H1 (cell line): ENCODE results near the gene EMP2. TPM values are rescaled to one million over a fixed set of nuclear protein-coding genes. Genes with fewer than 3 reads are reported as not detected.

Experiments
- CTCF ChIA-PET: fragments of 300-600 bp; sonication (Branson Sonifier 250); formaldehyde crosslinking; loops from one replicate; lab custom pipeline; 2021; ENCODE audit not compliant: partially characterized antibody; lab: Charles Lee
- POLR2A ChIA-PET: fragments of 300-600 bp; sonication (Branson Sonifier 250); formaldehyde crosslinking; loops from one replicate; lab custom pipeline; 2021; ENCODE audit warnings: inconsistent platforms; ENCODE audit not compliant: partially characterized antibody; lab: Charles Lee
- DNase-seq, 2 experiments: peaks; one replicate each; pipeline versions ENCODE4 v3.0.0 to v3.0.0-alpha.2; 2010 to 2022; ENCODE audit warnings: low spot score in 2 of 2, low read depth in 1 of 2, mixed read lengths in 1 of 2
- FAIRE-seq: peaks from 2 replicates; lab custom pipeline; 2011; peaks lifted over from hg19 to GRCh38; lab: Jason Lieb, UNC
- H2AFZ ChIP-seq: 2 replicates; pipeline ENCODE4 v1.8.1; 2012; ENCODE audit warnings: low read length, inconsistent platforms
- H2AK5ac ChIP-seq: 2 replicates; pipeline ENCODE4 v1.6.1; 2013; ENCODE audit warnings: low read depth, low read length
- H2BK120ac ChIP-seq: replicated peaks from 2 replicates; pipeline ENCODE3; 2013; ENCODE audit warnings: low read depth, low read length, inconsistent platforms
- H2BK12ac ChIP-seq: 2 replicates; pipeline ENCODE4 v1.6.1; 2013; ENCODE audit warnings: low read depth, low read length
- H2BK15ac ChIP-seq: 2 replicates; pipeline ENCODE4 v1.6.1; 2013; ENCODE audit warnings: low read length
- H2BK20ac ChIP-seq: 2 replicates; pipeline ENCODE4 v1.6.1; 2013; ENCODE audit warnings: low read length
- H2BK5ac ChIP-seq: 2 replicates; pipeline ENCODE4 v1.6.1; 2013; ENCODE audit warnings: low read depth, low read length
- H3K14ac ChIP-seq: 2 replicates; pipeline ENCODE4 v1.6.1; 2013; ENCODE audit warnings: inconsistent platforms; ENCODE audit not compliant: insufficient read length
- H3K18ac ChIP-seq: 2 replicates; pipeline ENCODE4 v1.6.1; 2013; ENCODE audit warnings: low read length; ENCODE audit errors: extremely low read depth
- H3K23ac ChIP-seq: 2 replicates; pipeline ENCODE4 v1.6.1; 2013; ENCODE audit warnings: inconsistent platforms; ENCODE audit not compliant: insufficient read length
- H3K23me2 ChIP-seq: 2 replicates; pipeline ENCODE4 v1.6.1; 2013; ENCODE audit warnings: low read depth, low read length
- H3K27ac ChIP-seq: 2 replicates; pipeline ENCODE4 v1.6.1; 2011; ENCODE audit warnings: low read depth, low read length, inconsistent platforms
- H3K27me3 ChIP-seq, 4 experiments: replicated peaks in 1 of 4; 1 replicate in 1 of 4; 2 replicates in 3 of 4; pipeline versions ENCODE4 v1.6.1 to v1.8.1; 2011 to 2013; ENCODE audit warnings: low read length in 3 of 4, mild to moderate bottlenecking in 3 of 4, inconsistent platforms in 2 of 4, mixed read lengths in 2 of 4, moderate library complexity in 1 of 4; ENCODE audit not compliant: control insufficient read depth in 3 of 4, insufficient read depth in 3 of 4; ENCODE audit errors: extremely low read depth in 1 of 4
- H3K36me3 ChIP-seq, 4 experiments: 2 replicates each; pipeline versions ENCODE4 v1.6.1 to v1.8.1; 2011 to 2013; ENCODE audit warnings: mild to moderate bottlenecking in 4 of 4, low read length in 3 of 4, moderate library complexity in 2 of 4, control low read depth in 1 of 4, inconsistent platforms in 1 of 4; ENCODE audit not compliant: insufficient read depth in 4 of 4, control insufficient read depth in 2 of 4
- H3K4ac ChIP-seq: replicated peaks from 2 replicates; pipeline ENCODE3; 2013; ENCODE audit warnings: low read length, low read depth, mixed read lengths, inconsistent platforms; ENCODE audit not compliant: insufficient read length
- H3K4me1 ChIP-seq, 4 experiments: replicated peaks in 1 of 4; 1 replicate in 1 of 4; 2 replicates in 3 of 4; pipeline versions ENCODE4 v1.6.1 to v1.8.1; 2011 to 2013; ENCODE audit warnings: low read length in 3 of 4, inconsistent platforms in 2 of 4, mixed read lengths in 1 of 4; ENCODE audit not compliant: insufficient read depth in 4 of 4, control insufficient read depth in 3 of 4
- H3K4me2 ChIP-seq, 2 experiments: 2 replicates each; pipeline versions ENCODE4 v1.6.1 to v1.8.1; 2011 to 2013; ENCODE audit warnings: low read depth in 2 of 2, low read length in 2 of 2, control low read depth in 1 of 2, inconsistent platforms in 1 of 2, mild to moderate bottlenecking in 1 of 2; ENCODE audit not compliant: insufficient read depth in 1 of 2
- H3K4me3 ChIP-seq, 4 experiments: fragments of 200-600, 300-600 bp in 1 of 4; sonication (generic), shearing (Covaris generic), sonication (Bioruptor Twin) in 1 of 4; 2 replicates each; pipeline versions ENCODE4 v1.5.1 to v1.8.1; 2011 to 2016; ENCODE audit warnings: low read length in 4 of 4, low read depth in 3 of 4, control low read depth in 2 of 4, inconsistent platforms in 2 of 4, mild to moderate bottlenecking in 2 of 4, mixed read lengths in 1 of 4, moderate library complexity in 1 of 4; ENCODE audit not compliant: insufficient read depth in 2 of 4; ENCODE audit errors: extremely low read depth in 1 of 4
- H3K56ac ChIP-seq: replicated peaks from 2 replicates; pipeline ENCODE3; 2013; ENCODE audit warnings: low read depth, mild to moderate bottlenecking, mixed read lengths, low read length, inconsistent platforms; ENCODE audit not compliant: insufficient read length
- H3K79me1 ChIP-seq: 2 replicates; pipeline ENCODE4 v1.6.1; 2013; ENCODE audit warnings: low read depth, low read length, control low read depth
- H3K79me2 ChIP-seq, 2 experiments: 2 replicates each; pipeline versions ENCODE4 v1.6.1 to v1.8.1; 2012 to 2013; ENCODE audit warnings: low read length in 2 of 2, mild to moderate bottlenecking in 2 of 2, inconsistent platforms in 1 of 2; ENCODE audit not compliant: insufficient read depth in 2 of 2, control insufficient read depth in 1 of 2
- H3K9ac ChIP-seq, 4 experiments: replicated peaks in 1 of 4; 1 replicate in 1 of 4; 2 replicates in 3 of 4; pipeline versions ENCODE4 v1.6.1 to v1.8.1; 2011 to 2013; ENCODE audit warnings: low read depth in 3 of 4, low read length in 3 of 4, control low read depth in 2 of 4, mild to moderate bottlenecking in 2 of 4, moderate library complexity in 2 of 4, inconsistent platforms in 1 of 4; ENCODE audit errors: extremely low read depth in 1 of 4
- H3K9me3 ChIP-seq, 2 experiments: 2 replicates each; pipeline versions ENCODE4 v1.6.1 to v1.8.1; 2012 to 2013; ENCODE audit warnings: mild to moderate bottlenecking in 2 of 2, moderate library complexity in 2 of 2, control low read depth in 1 of 2, inconsistent platforms in 1 of 2, low read depth in 1 of 2, low read length in 1 of 2, mixed read lengths in 1 of 2; ENCODE audit not compliant: insufficient read depth in 2 of 2
- H4K20me1 ChIP-seq, 2 experiments: replicated peaks in 1 of 2; 2 replicates each; pipeline versions ENCODE3 to v1.8.1; 2011 to 2013; ENCODE audit warnings: inconsistent platforms in 2 of 2, low read length in 2 of 2, mild to moderate bottlenecking in 1 of 2; ENCODE audit not compliant: insufficient read depth in 2 of 2, control insufficient read depth in 1 of 2
- H4K5ac ChIP-seq: 2 replicates; pipeline ENCODE4 v1.6.1; 2013; ENCODE audit warnings: low read length, low read depth, mixed read lengths, inconsistent platforms; ENCODE audit not compliant: insufficient read length
- H4K8ac ChIP-seq: 2 replicates; pipeline ENCODE4 v1.8.0; 2013; ENCODE audit warnings: mild to moderate bottlenecking, moderate library complexity, low read length, inconsistent platforms; ENCODE audit not compliant: insufficient read depth; ENCODE audit errors: extremely low read depth
- H4K91ac ChIP-seq: replicated peaks from 2 replicates; pipeline ENCODE3; 2013; ENCODE audit warnings: low read length, mixed read lengths, inconsistent platforms; ENCODE audit not compliant: insufficient read length
- EP300 ChIP-seq, 2 experiments: IDR thresholded peaks; 1 replicate in 1 of 2; 2 replicates in 1 of 2; pipeline ENCODE4 v1.6.1; 2011 to 2012; ENCODE audit warnings: low read depth in 2 of 2, low read length in 2 of 2, mild to moderate bottlenecking in 2 of 2, borderline replicate concordance in 1 of 2, inconsistent platforms in 1 of 2, moderate library complexity in 1 of 2
- RBBP5 ChIP-seq: IDR thresholded peaks from 2 replicates; pipeline ENCODE4 v1.7.1; 2012; ENCODE audit warnings: low read depth, mild to moderate bottlenecking, inconsistent platforms, low read length, moderate library complexity, borderline replicate concordance
- SP4 ChIP-seq: IDR thresholded peaks from 2 replicates; pipeline ENCODE4 v1.6.1; 2012; ENCODE audit warnings: low read length, inconsistent platforms
- TBP ChIP-seq: IDR thresholded peaks from 2 replicates; pipeline ENCODE4 v1.6.1; 2011; ENCODE audit warnings: low read depth, low read length, improper control_type of control experiment
- WGBS, 2 experiments: shearing (Covaris generic) in 1 of 2; methylation state at CpG; one replicate each; pipeline versions ENCODE4 v1.1.6 to v1.1.7; 2013 to 2015; ENCODE audit warnings: low lambda C conversion rate in 2 of 2, mixed read lengths in 2 of 2, inconsistent platforms in 1 of 2, low coverage in 1 of 2, missing lambda C conversion rate in 1 of 2; ENCODE audit not compliant: insufficient replicate concordance in 2 of 2, insufficient coverage in 1 of 2, insufficient read length in 1 of 2; ENCODE audit errors: extremely low coverage in 1 of 2, missing lambda C conversion rate in 1 of 2; 5-methylcytosine and 5-hydroxymethylcytosine counted together
- polyA plus RNA-seq, 7 experiments: library from polyadenylated mRNA; depleted of rRNA in 3 of 7; stranded (reverse) in 5 of 7; unstranded in 2 of 7; fragments of >200 nt in 5 of 7; fragments of 200-250 nt in 2 of 7; gene quantifications; 1 replicate in 5 of 7; 2 replicates in 1 of 7; 4 replicates in 1 of 7; pipeline versions ENCODE4 v1.2.1 to v1.2.3, GENCODE V29; 2011 to 2013; ENCODE audit warnings: missing spikeins in 2 of 7, mixed read lengths in 2 of 7
- total RNA-seq: library from RNA; stranded (reverse); fragmentation: NEBNext Ultra II Directional; extraction: Animal tissue kit (Norgen Biotek cat#: 25700); gene quantifications from 2 replicates; pipeline ENCODE4 v1.2.1, GENCODE V29; 2021

EMP2 gene
- total and polyA plus RNA-seq, 2 of the 8 experiments (the other 6 are each of a cell fraction or from before 2014, with no cell fraction given): 22.6 to 23.3 TPM

GRCh38 chr16:10485159-10485558 lies 95.2 kb downstream of the EMP2 start:
- Histone ChIP-seq H2AFZ (no peak overlapping the region), H3K23me2 (peaks cover 1% of the 10 kb centered on the region; the same call in 1 of the 2 replicates), H4K91ac (no peak overlapping the region), H3K14ac (no peak overlapping the region), H2AK5ac (0 out of 2 replicates have a peak overlapping the region, but pooled peaks have one; percentile 1), H3K79me2 (no peaks in the 10 kb centered on the region), H2BK120ac (no peak overlapping the region), H2BK20ac (peak overlapping the region; percentile 43; the same call in 1 of the 2 replicates), H4K20me1 (no peaks in the 10 kb centered on the region), H3K4me1 (no peaks in the 10 kb centered on the region), H4K5ac (no peak overlapping the region), H4K8ac (no peak overlapping the region), H3K18ac (no peak overlapping the region), H3K36me3 (peaks cover 0 to 4% (median 2%) of the 10 kb centered on the region in 4 experiments; a peak in 3 of 8 replicates), H3K4me3 (no peak overlapping the region), H3K9me3 (no peaks in the 10 kb centered on the region; a peak in 1 of 4 replicates), H3K56ac (no peak overlapping the region), H3K23ac (no peak overlapping the region), H2BK5ac (no peak overlapping the region), H3K79me1 (no peaks in the 10 kb centered on the region), H3K27ac (no peak overlapping the region), H3K27me3 (no peaks in the 10 kb centered on the region), H3K4me2 (no peak overlapping the region), H2BK12ac (peak overlapping the region; percentile 13; the same call in 1 of the 2 replicates), H2BK15ac (no peak overlapping the region), H3K9ac (no peak overlapping the region), H3K4ac (no peak overlapping the region)
- 86% methylated on average over 4 of the region's 4 CpGs; no CpG with 5 or more reads in 1 of the 2 experiments for WGBS, 2 experiments
- DNase-seq: no peak
- POLR2A ChIA-PET: no interaction called here
- CTCF ChIA-PET: interaction anchor here (1.4 kb wide), 1 partner anchor 36 kb away, joined by 3 read pairs; no protein-coding TSS in a partner anchor
- no peak for TF ChIP-seq TBP
- TF ChIP-seq RBBP5: no peak
- TF ChIP-seq SP4: no peak
- TF ChIP-seq EP300 (IDR thresholded peaks at IDR 0.05; ENCODE audit: borderline replicate concordance in 1 of 2, low read depth in 2 of 2, low read length in 2 of 2): no peak
- FAIRE-seq: no peak
